ENCODE results near the gene ZMAT5. TPM values are rescaled to one million over a fixed set of nuclear protein-coding genes. Genes with fewer than 3 reads are reported as not detected.

The ZMAT5 gene
- total and polyA plus RNA-seq, 2 of the 13 experiments (the other 11 are each of a cell fraction or from before 2014, with no cell fraction given), result 20.7 to 27.8 TPM

DNA sequence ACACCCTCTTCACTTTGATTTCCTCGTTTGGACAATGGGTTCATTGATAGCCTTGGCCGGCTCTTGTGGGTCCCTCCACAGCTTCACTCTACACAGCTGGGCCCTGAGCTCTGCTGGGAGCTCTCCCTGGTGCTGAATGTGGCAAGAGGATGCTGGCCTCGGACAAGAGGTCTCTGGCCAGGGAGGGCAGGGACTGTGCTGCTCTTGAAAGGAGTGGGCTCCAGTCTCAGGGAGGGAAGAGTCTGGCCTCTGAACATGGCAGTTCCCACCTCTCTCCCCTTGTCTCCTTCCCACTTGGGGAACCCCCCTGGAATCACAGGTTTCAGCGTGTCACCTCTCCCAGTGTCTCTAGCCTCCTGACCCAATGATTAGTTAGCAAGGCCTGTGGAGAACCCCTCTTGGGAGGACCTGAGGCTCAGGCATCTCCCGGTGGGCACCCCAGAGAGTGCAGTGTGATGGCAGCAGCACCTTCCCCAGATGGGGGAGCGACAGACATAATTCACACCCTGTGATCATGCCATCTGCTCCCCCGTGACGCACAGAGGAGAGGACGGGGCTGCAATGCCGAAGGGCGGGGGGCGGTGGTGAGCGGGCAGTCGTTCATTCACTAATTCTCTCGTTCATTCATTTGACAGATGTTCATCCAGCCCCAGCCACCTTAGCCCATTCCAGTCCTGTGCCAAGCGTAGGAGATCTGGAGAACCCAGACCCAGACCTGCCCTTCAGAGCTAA lies 49.8 kb downstream of the ZMAT5 start (continued):
- TF ChIP-seq SOX13 (IDR thresholded peaks at IDR 0.05), result no peak
- TF ChIP-seq SOX13 (CRISPR knock-in tag; conservative IDR thresholded peaks at IDR 0.05 in 1 of 2, IDR thresholded peaks at IDR 0.05 in 1 of 2), result peak in 1 of 2 experiments; percentile 72; a peak in 2 of 4 replicates
- TF ChIP-seq MEF2D (CRISPR knock-in tag; IDR thresholded peaks at IDR 0.05), result peak; percentile 44; the same call in 1 of the 2 replicates
- TF ChIP-seq, protein P1, sequence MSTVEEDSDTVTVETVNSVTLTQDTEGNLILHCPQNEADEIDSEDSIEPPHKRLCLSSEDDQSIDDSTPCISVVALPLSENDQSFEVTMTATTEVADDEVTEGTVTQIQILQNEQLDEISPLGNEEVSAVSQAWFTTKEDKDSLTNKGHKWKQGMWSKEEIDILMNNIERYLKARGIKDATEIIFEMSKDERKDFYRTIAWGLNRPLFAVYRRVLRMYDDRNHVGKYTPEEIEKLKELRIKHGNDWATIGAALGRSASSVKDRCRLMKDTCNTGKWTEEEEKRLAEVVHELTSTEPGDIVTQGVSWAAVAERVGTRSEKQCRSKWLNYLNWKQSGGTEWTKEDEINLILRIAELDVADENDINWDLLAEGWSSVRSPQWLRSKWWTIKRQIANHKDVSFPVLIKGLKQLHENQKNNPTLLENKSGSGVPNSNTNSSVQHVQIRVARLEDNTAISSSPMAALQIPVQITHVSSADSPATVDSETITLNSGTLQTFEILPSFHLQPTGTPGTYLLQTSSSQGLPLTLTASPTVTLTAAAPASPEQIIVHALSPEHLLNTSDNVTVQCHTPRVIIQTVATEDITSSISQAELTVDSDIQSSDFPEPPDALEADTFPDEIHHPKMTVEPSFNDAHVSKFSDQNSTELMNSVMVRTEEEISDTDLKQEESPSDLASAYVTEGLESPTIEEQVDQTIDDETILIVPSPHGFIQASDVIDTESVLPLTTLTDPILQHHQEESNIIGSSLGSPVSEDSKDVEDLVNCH (CRISPR knock-in tag; IDR thresholded peaks at IDR 0.05), result no peak
- no peak for TF ChIP-seq ZBTB37 (CRISPR knock-in tag; IDR thresholded peaks at IDR 0.05)
- no peak for TF ChIP-seq POGZ (CRISPR knock-in tag; IDR thresholded peaks at IDR 0.05)
- 0 out of 2 replicates have a peak, but pooled peaks have one; percentile 51 for TF ChIP-seq ZNF546 (CRISPR knock-in tag; conservative IDR thresholded peaks at IDR 0.05)
- peak; percentile 42; the same call in 1 of the 2 replicates for TF ChIP-seq NR1H2 (CRISPR knock-in tag; IDR thresholded peaks at IDR 0.05; ENCODE audit: borderline replicate concordance, low read depth)
- TF ChIP-seq, protein P2, sequence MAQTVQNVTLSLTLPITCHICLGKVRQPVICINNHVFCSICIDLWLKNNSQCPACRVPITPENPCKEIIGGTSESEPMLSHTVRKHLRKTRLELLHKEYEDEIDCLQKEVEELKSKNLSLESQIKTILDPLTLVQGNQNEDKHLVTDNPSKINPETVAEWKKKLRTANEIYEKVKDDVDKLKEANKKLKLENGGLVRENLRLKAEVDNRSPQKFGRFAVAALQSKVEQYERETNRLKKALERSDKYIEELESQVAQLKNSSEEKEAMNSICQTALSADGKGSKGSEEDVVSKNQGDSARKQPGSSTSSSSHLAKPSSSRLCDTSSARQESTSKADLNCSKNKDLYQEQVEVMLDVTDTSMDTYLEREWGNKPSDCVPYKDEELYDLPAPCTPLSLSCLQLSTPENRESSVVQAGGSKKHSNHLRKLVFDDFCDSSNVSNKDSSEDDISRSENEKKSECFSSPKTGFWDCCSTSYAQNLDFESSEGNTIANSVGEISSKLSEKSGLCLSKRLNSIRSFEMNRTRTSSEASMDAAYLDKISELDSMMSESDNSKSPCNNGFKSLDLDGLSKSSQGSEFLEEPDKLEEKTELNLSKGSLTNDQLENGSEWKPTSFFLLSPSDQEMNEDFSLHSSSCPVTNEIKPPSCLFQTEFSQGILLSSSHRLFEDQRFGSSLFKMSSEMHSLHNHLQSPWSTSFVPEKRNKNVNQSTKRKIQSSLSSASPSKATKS (CRISPR knock-in tag; IDR thresholded peaks at IDR 0.05), result no peak
- no peak for TF ChIP-seq KDM5A (IDR thresholded peaks at IDR 0.05; ENCODE audit: borderline replicate concordance, low read length)
- TF ChIP-seq, protein P3, sequence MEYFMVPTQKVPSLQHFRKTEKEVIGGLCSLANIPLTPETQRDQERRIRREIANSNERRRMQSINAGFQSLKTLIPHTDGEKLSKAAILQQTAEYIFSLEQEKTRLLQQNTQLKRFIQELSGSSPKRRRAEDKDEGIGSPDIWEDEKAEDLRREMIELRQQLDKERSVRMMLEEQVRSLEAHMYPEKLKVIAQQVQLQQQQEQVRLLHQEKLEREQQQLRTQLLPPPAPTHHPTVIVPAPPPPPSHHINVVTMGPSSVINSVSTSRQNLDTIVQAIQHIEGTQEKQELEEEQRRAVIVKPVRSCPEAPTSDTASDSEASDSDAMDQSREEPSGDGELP (IDR thresholded peaks at IDR 0.05; ENCODE audit: borderline replicate concordance, low read depth), result peak; percentile 96
- TF ChIP-seq SNAPC4 (CRISPR knock-in tag; IDR thresholded peaks at IDR 0.05), result no peak; the same call in 1 of the 2 replicates
- no peak for TF ChIP-seq FOXJ3 (CRISPR knock-in tag; IDR thresholded peaks at IDR 0.05; ENCODE audit: borderline replicate concordance)
- TF ChIP-seq ZNF557 (CRISPR knock-in tag; IDR thresholded peaks at IDR 0.05), result no peak; the same call in 1 of the 2 replicates
- TF ChIP-seq STAT5B (CRISPR knock-in tag; IDR thresholded peaks at IDR 0.05), result peak; percentile 92
